K562 (cell line): ENCODE measurements around the gene WDR13. TPM values are rescaled to one million over a fixed set of nuclear protein-coding genes. Genes with fewer than 3 reads are reported as not detected.

Source experiments
- CBFA2T2 ChIP-seq: fragments of 450-650 bp; conservative IDR thresholded peaks from 2 replicates; pipeline ENCODE4 v1.6.1; 2017; ENCODE audit warnings: mild to moderate bottlenecking
- GABPB2 ChIP-seq: fragments of 250-450 bp; sonication (Bioruptor Pico); conservative IDR thresholded peaks from 2 replicates; pipeline ENCODE4 v1.5.1; 2021; ENCODE audit warnings: mild to moderate bottlenecking
- GTF3C2 ChIP-seq: IDR thresholded peaks from 3 replicates; pipeline ENCODE4 v1.6.1; 2011; ENCODE audit warnings: borderline replicate concordance, mild to moderate bottlenecking, moderate library complexity; ENCODE audit not compliant: insufficient read length; ENCODE audit errors: extremely low read depth
- HDAC1 ChIP-seq, 2 experiments: fragments of 450-650 bp; IDR thresholded peaks; 2 replicates each; pipeline ENCODE4 v1.6.1; 2016 to 2017; ENCODE audit warnings: inconsistent platforms in 1 of 2, mild to moderate bottlenecking in 1 of 2, moderate library complexity in 1 of 2
- HDAC3 ChIP-seq: fragments of 450-650 bp; IDR thresholded peaks from 2 replicates; pipeline ENCODE4 v1.6.1; 2018; ENCODE audit warnings: borderline replicate concordance, mild to moderate bottlenecking, moderate library complexity; ENCODE audit not compliant: partially characterized antibody
- MCM3 ChIP-seq: fragments of 450-650 bp; IDR thresholded peaks from 2 replicates; pipeline ENCODE4 v1.6.1; 2016
- NCOA2 ChIP-seq, 2 experiments: fragments of 450-650 bp; IDR thresholded peaks; 2 replicates each; pipeline ENCODE4 v1.6.1; 2018; ENCODE audit warnings: mild to moderate bottlenecking in 2 of 2, moderate library complexity in 1 of 2; ENCODE audit not compliant: partially characterized antibody in 2 of 2
- NFIX ChIP-seq: fragments of 250-450 bp; sonication (Bioruptor Pico); IDR thresholded peaks from 2 replicates; pipeline ENCODE4 v1.4.0; 2020; ENCODE audit warnings: low read depth, mild to moderate bottlenecking, moderate library complexity
- NFXL1 ChIP-seq: fragments of 450-650 bp; formaldehyde crosslinking; IDR thresholded peaks from 2 replicates; pipeline ENCODE4 v1.4.0; 2021; ENCODE audit warnings: mild to moderate bottlenecking
- NR2C1 ChIP-seq, 2 experiments: fragments of 450-650 bp; IDR thresholded peaks; 2 replicates each; pipeline ENCODE4 v1.6.1; 2017; ENCODE audit warnings: mild to moderate bottlenecking in 2 of 2, antibody characterized with exemption in 1 of 2, inconsistent platforms in 1 of 2, missing compliant biosample characterization in 1 of 2, missing genetic modification characterization in 1 of 2
- PCBP2 ChIP-seq: fragments of 200-400 bp; formaldehyde crosslinking; IDR thresholded peaks from 2 replicates; pipeline ENCODE4 v1.6.1; 2018; ENCODE audit warnings: low read length, low read depth, mild to moderate bottlenecking, moderate library complexity; ENCODE audit not compliant: poor library complexity, severe bottlenecking
- PHB ChIP-seq: fragments of 250-450 bp; sonication (Bioruptor Pico); IDR thresholded peaks from 2 replicates; pipeline ENCODE4 v1.5.0; 2021
- PKNOX1 ChIP-seq: fragments of 450-650 bp; IDR thresholded peaks from 2 replicates; pipeline ENCODE4 v1.6.1; 2016
- POLR2H ChIP-seq: IDR thresholded peaks from 2 replicates; pipeline ENCODE4 v1.6.1; 2016; ENCODE audit warnings: missing genetic modification characterization, low read depth, mild to moderate bottlenecking, control low read depth, missing compliant biosample characterization, moderate library complexity
- PRPF4 ChIP-seq: fragments of 200-400 bp; formaldehyde crosslinking; IDR thresholded peaks from one replicate; pipeline ENCODE4 v1.6.1; 2017; ENCODE audit warnings: low read length, low read depth, mild to moderate bottlenecking; ENCODE audit not compliant: insufficient read depth, poor library complexity, severe bottlenecking
- RBM34 ChIP-seq: fragments of 200-400 bp; formaldehyde crosslinking; IDR thresholded peaks from 2 replicates; pipeline ENCODE4 v1.6.1; 2018; ENCODE audit warnings: low read length, borderline replicate concordance; ENCODE audit not compliant: insufficient read depth
- RUNX1 ChIP-seq: sonication (generic); IDR thresholded peaks from 2 replicates; pipeline ENCODE4 v1.6.1; 2016; ENCODE audit warnings: antibody characterized with exemption, low read depth
- SLC30A9 ChIP-seq: fragments of 250-450 bp; sonication (Bioruptor Pico); IDR thresholded peaks from 2 replicates; pipeline ENCODE4 v1.8.0; 2022; ENCODE audit warnings: mild to moderate bottlenecking, moderate library complexity
- SREBF2 ChIP-seq: sonication (generic); formaldehyde crosslinking; IDR thresholded peaks from 2 replicates; pipeline ENCODE4 v1.4.0; 2020; ENCODE audit warnings: mild to moderate bottlenecking, missing genetic modification reagents
- TAF1 ChIP-seq: IDR thresholded peaks from 2 replicates; pipeline ENCODE4 v1.6.1; 2011; ENCODE audit warnings: mild to moderate bottlenecking, low read length, moderate library complexity; ENCODE audit not compliant: insufficient read depth, control insufficient read depth, severe bottlenecking; ENCODE audit errors: extremely low read depth
- TBL1XR1 ChIP-seq, 2 experiments: IDR thresholded peaks; 2 replicates each; pipeline ENCODE4 v1.6.1; 2012; ENCODE audit warnings: improper control_type of control experiment in 2 of 2, low read length in 2 of 2, mild to moderate bottlenecking in 1 of 2
- TCF15 ChIP-seq: fragments of 250-450 bp; sonication (Bioruptor Pico); IDR thresholded peaks from 2 replicates; pipeline ENCODE4 v1.8.0; 2022; ENCODE audit warnings: moderate library complexity, mild to moderate bottlenecking, inconsistent platforms
- ZKSCAN8 ChIP-seq: fragments of 200-800 bp; sonication (Bioruptor generic); IDR thresholded peaks from 2 replicates; pipeline ENCODE4 v1.6.1; 2016; ENCODE audit warnings: missing genetic modification characterization, missing compliant biosample characterization
- ZNF384 ChIP-seq: IDR thresholded peaks from 2 replicates; pipeline ENCODE4 v1.6.1; 2012; ENCODE audit warnings: low read depth, low read length, improper control_type of control experiment
- ZNF785 ChIP-seq: fragments of 250-450 bp; sonication (Bioruptor Pico); IDR thresholded peaks from 2 replicates; pipeline ENCODE4 v1.4.0; 2020; ENCODE audit warnings: mild to moderate bottlenecking
- polyA plus RNA-seq, 8 experiments: library from polyadenylated mRNA; depleted of rRNA in 4 of 8; stranded (reverse) in 5 of 8; unstranded in 3 of 8; fragments of >200 nt; fragmentation: Nextera tagmentation in 2 of 8; fragmentation: Illumina TruSeq in 1 of 8; extraction: Ambion mirVana in 2 of 8; extraction: Trizol in 1 of 8; gene quantifications; 2 replicates each; pipeline versions ENCODE4 v1.2.1 to v1.2.3, GENCODE V29; 2011 to 2014; ENCODE audit warnings: inconsistent platforms in 1 of 8, missing spikeins in 1 of 8
- total RNA-seq, 7 experiments: library from RNA; depleted of rRNA in 6 of 7; stranded (reverse); fragments of >200 nt in 6 of 7; fragmentation: Illumina TruSeq in 2 of 7; extraction: Trizol in 2 of 7; gene quantifications; 2 replicates each; pipeline versions ENCODE4 v1.2.1 to v1.2.3, GENCODE V29; 2011 to 2021; ENCODE audit warnings: low replicate concordance in 1 of 7

The WDR13 gene
- total and polyA plus RNA-seq, 9 of the 15 experiments (the other 6 are each of a cell fraction or from before 2014, with no cell fraction given): 7.4 to 70.5 (median 31.4) TPM

- TF ChIP-seq MCM3 (no peak), TBL1XR1 (IDR thresholded peaks at IDR 0.05; ENCODE audit: low read length in 2 of 2) (no peak), PKNOX1 (peak; percentile 74), RBM34 (no peak), TCF15 (CRISPR knock-in tag) (no peak), TAF1 (no peak), PRPF4 (no peak), HDAC3 (no peak), RUNX1 (no peak), SLC30A9 (CRISPR knock-in tag) (no peak), NFIX (no peak), NCOA2 (IDR thresholded peaks at IDR 0.05; ENCODE audit: partially characterized antibody in 2 of 2) (no peak), CBFA2T2 (peak; percentile 76), POLR2H (no peak), NR2C1 (IDR thresholded peaks at IDR 0.05) (no peak), NR2C1 (tag; IDR thresholded peaks at IDR 0.05) (0 out of 2 replicates have a peak, but pooled peaks have one; percentile 29), GTF3C2 (no peak), NFXL1 (CRISPR knock-in tag) (no peak), PHB (CRISPR knock-in tag) (no peak), ZKSCAN8 (CRISPR knock-in tag) (no peak), ZNF384 (no peak), GABPB2 (CRISPR knock-in tag) (no peak), ZNF785 (CRISPR knock-in tag) (no peak), HDAC1 (IDR thresholded peaks at IDR 0.05) (no peak), PCBP2 (no peak), SREBF2 (no peak)
These were observed 20.4 kb downstream of the WDR13 start (continued) for GRCh38 chrX:48617542-48618340.
